ENCODE measurements around the gene PPP2R3B. TPM values are rescaled to one million over a fixed set of nuclear protein-coding genes. Genes with fewer than 3 reads are reported as not detected.
A peak's percentile ranks its signal among the peaks of the same experiment; 100 is the strongest.
"Not testable (repeated sequence)": the region's sequence is repeated elsewhere in the genome, so short reads cannot be mapped to it uniquely, and the experiment has no call there.

Gene PPP2R3B, protein sequence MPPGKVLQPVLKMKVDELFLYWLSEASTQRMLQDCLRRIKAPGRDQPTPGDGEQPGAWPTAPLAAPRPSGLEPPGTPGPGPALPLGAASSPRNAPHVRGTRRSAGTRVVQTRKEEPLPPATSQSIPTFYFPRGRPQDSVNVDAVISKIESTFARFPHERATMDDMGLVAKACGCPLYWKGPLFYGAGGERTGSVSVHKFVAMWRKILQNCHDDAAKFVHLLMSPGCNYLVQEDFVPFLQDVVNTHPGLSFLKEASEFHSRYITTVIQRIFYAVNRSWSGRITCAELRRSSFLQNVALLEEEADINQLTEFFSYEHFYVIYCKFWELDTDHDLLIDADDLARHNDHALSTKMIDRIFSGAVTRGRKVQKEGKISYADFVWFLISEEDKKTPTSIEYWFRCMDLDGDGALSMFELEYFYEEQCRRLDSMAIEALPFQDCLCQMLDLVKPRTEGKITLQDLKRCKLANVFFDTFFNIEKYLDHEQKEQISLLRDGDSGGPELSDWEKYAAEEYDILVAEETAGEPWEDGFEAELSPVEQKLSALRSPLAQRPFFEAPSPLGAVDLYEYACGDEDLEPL
- polyA plus RNA-seq (2013, experiment 1 of 4): 64.4 TPM
- polyA plus RNA-seq (2013, experiment 2 of 4): 55.3 TPM
- 69.1 TPM for polyA plus RNA-seq (2013, experiment 3 of 4)
- polyA plus RNA-seq (2013, experiment 4 of 4): 77.5 TPM

DNA sequence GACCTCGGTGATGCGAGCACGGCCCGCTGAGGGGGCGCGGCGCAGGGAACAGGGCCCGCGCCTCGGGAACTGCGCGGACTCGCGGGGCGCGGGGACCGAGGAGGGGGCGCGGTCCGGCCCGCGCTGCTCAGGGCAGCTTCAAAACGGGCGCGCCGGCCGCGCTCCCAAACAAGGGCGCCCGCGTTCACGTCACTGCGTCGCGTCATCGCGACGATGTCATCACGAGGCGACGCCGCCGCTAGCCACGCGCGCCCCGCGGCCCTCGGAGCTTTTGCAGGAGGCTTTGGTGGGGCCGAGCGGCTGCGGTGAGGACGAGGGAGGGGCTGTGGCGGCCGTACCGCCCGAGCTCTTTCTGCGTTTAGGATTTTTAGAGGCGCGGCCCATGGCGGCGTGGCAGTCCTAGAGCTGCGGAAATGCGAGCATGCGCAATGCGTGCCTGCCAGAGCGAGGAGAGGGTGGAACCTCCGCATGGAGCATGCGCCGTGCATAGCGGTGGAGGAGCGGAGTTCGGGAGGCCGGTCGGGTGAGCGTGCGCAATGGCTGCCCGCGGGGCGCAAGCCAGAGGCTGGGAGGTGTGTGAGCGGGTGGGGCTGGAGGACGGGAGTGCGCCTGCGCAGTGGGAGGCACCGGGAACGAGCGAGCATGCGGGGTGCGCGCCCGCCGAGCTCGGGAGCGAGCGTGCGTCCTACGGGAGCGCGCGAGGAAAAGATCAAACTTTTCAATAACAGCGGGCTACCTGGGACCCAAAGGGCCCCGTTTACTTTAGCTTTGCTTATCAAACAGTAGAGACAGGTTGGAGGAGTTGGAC lies at the start of gene PPP2R3B:
TSS of gene PPP2R3B (minus strand) at position 140 of the 808 bp plus-strand sequence. CDS start 216 bp downstream, outside the sequence.
- 0 to 1% methylated on average over 102 of the region's 102 CpGs for WGBS, 2 experiments
- no peaks in the 10 kb centered on the region for H3K36me3 ChIP-seq (ENCODE audit: control insufficient read depth, insufficient read depth, low read length)
- peak within 1 kb of the TSS; percentile 83 for H3K27ac ChIP-seq (ENCODE audit: insufficient read depth, low read depth, low read length, poor library complexity, severe bottlenecking)
- no peaks in the 10 kb centered on the region for H3K27me3 ChIP-seq (ENCODE audit: control insufficient read depth, insufficient read depth, low read length, poor library complexity, severe bottlenecking)
- no peaks in the 10 kb centered on the region for H3K9me3 ChIP-seq (ENCODE audit: control insufficient read depth, low read length)
- no peaks in the 10 kb centered on the region for H3K4me1 ChIP-seq (ENCODE audit: control insufficient read depth, insufficient read depth, low read length)
- peak within 1 kb of the TSS; percentile 54 for H3K4me3 ChIP-seq (ENCODE audit: insufficient read depth, low read depth, low read length)

- Histone ChIP-seq H3K9me3 (ENCODE audit: control insufficient read depth, low read length) (no peaks in the 10 kb centered on the region), H3K27ac (ENCODE audit: insufficient read depth, low read depth, low read length, poor library complexity, severe bottlenecking) (no peak overlapping the region), H3K36me3 (ENCODE audit: control insufficient read depth, insufficient read depth, low read length) (no peaks in the 10 kb centered on the region), H3K27me3 (ENCODE audit: control insufficient read depth, insufficient read depth, low read length, poor library complexity, severe bottlenecking) (no peaks in the 10 kb centered on the region), H3K4me1 (ENCODE audit: control insufficient read depth, insufficient read depth, low read length) (no peaks in the 10 kb centered on the region), H3K4me3 (ENCODE audit: insufficient read depth, low read depth, low read length) (no peak overlapping the region)
- 83 to 84% methylated on average over 29 of the region's 29 CpGs for WGBS, 2 experiments
Observed at GRCh38 chrX:435536-436122, 48.9 kb upstream of the PPP2R3B start.

GRCh38 chrX:434946-435345 lies 48.2 kb upstream of the PPP2R3B start:
- H3K9me3 ChIP-seq (ENCODE audit: control insufficient read depth, low read length): no peaks in the 10 kb centered on the region
- H3K27ac ChIP-seq (ENCODE audit: insufficient read depth, low read depth, low read length, poor library complexity, severe bottlenecking): no peak overlapping the region
- H3K4me3 ChIP-seq (ENCODE audit: insufficient read depth, low read depth, low read length): no peak overlapping the region
- no peaks in the 10 kb centered on the region for H3K27me3 ChIP-seq (ENCODE audit: control insufficient read depth, insufficient read depth, low read length, poor library complexity, severe bottlenecking)
- 89% methylated on average over 17 of the region's 17 CpGs for WGBS, 2 experiments
- no peaks in the 10 kb centered on the region for H3K36me3 ChIP-seq (ENCODE audit: control insufficient read depth, insufficient read depth, low read length)
- no peaks in the 10 kb centered on the region for H3K4me1 ChIP-seq (ENCODE audit: control insufficient read depth, insufficient read depth, low read length)

- Histone ChIP-seq H3K4me1 (ENCODE audit: control insufficient read depth, insufficient read depth, low read length) (no peaks in the 10 kb centered on the region), H3K27me3 (ENCODE audit: control insufficient read depth, insufficient read depth, low read length, poor library complexity, severe bottlenecking) (peaks cover 2% of the 10 kb centered on the region), H3K36me3 (ENCODE audit: control insufficient read depth, insufficient read depth, low read length) (no peaks in the 10 kb centered on the region), H3K4me3 (ENCODE audit: insufficient read depth, low read depth, low read length) (no peak overlapping the region), H3K27ac (ENCODE audit: insufficient read depth, low read depth, low read length, poor library complexity, severe bottlenecking) (no peak overlapping the region), H3K9me3 (ENCODE audit: control insufficient read depth, low read length) (no peaks in the 10 kb centered on the region)
- 93% methylated on average over 26 of the region's 26 CpGs for WGBS, 2 experiments
Observed at GRCh38 chrX:433771-434170, 47.1 kb upstream of the PPP2R3B start.

GRCh38 chrX:432666-433065 lies 46.0 kb upstream of the PPP2R3B start:
- H3K27me3 ChIP-seq (ENCODE audit: control insufficient read depth, insufficient read depth, low read length, poor library complexity, severe bottlenecking): peaks cover 13% of the 10 kb centered on the region
- not testable (repeated sequence) for H3K27ac ChIP-seq (ENCODE audit: insufficient read depth, low read depth, low read length, poor library complexity, severe bottlenecking); H3K9me3 ChIP-seq (ENCODE audit: control insufficient read depth, low read length); H3K4me1 ChIP-seq (ENCODE audit: control insufficient read depth, insufficient read depth, low read length); H3K36me3 ChIP-seq (ENCODE audit: control insufficient read depth, insufficient read depth, low read length); H3K4me3 ChIP-seq (ENCODE audit: insufficient read depth, low read depth, low read length)
- WGBS, 2 experiments: 79 to 89% methylated on average over 5 to 11 of the region's 12 CpGs

DNA sequence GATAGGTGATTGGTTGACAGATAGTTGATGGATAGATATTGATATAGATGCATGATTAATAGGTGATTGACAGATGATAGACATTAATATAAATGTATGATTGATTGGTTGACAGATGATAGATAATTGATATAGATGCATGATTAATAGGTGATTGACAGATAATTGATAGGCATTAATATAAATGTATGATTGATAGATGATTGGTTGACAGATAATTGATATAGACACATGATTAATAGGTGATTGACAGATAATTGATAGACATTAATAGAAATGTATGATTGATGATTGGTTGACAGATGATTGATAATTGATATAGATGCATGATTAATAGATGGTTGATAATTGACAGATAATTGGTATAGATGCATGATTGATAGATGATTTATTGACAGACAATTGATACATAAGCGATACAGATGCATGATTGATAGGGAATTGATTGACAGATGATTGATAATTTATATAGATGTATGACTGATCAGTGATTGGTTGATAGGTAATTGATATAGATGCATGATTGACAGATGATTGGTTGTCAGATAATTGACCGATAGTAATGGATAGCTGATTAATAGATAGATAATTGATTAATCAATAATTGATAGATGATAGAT lies 44.9 kb upstream of the PPP2R3B start:
- no peak overlapping the region for H3K4me3 ChIP-seq (ENCODE audit: insufficient read depth, low read depth, low read length)
- 86 to 90% methylated on average over 2 of the region's 2 CpGs for WGBS, 2 experiments
- H3K27ac ChIP-seq (ENCODE audit: insufficient read depth, low read depth, low read length, poor library complexity, severe bottlenecking): no peak overlapping the region
- no peaks in the 10 kb centered on the region for H3K9me3 ChIP-seq (ENCODE audit: control insufficient read depth, low read length)
- H3K4me1 ChIP-seq (ENCODE audit: control insufficient read depth, insufficient read depth, low read length): no peaks in the 10 kb centered on the region
- peaks cover 19% of the 10 kb centered on the region for H3K27me3 ChIP-seq (ENCODE audit: control insufficient read depth, insufficient read depth, low read length, poor library complexity, severe bottlenecking)
- H3K36me3 ChIP-seq (ENCODE audit: control insufficient read depth, insufficient read depth, low read length): no peaks in the 10 kb centered on the region

GRCh38 chrX:431056-431455 lies 44.3 kb upstream of the PPP2R3B start:
- Histone ChIP-seq H3K9me3 (ENCODE audit: control insufficient read depth, low read length) (no peaks in the 10 kb centered on the region), H3K27me3 (ENCODE audit: control insufficient read depth, insufficient read depth, low read length, poor library complexity, severe bottlenecking) (peaks cover 19% of the 10 kb centered on the region), H3K4me3 (ENCODE audit: insufficient read depth, low read depth, low read length) (no peak overlapping the region), H3K4me1 (ENCODE audit: control insufficient read depth, insufficient read depth, low read length) (no peaks in the 10 kb centered on the region), H3K27ac (ENCODE audit: insufficient read depth, low read depth, low read length, poor library complexity, severe bottlenecking) (no peak overlapping the region), H3K36me3 (ENCODE audit: control insufficient read depth, insufficient read depth, low read length) (no peaks in the 10 kb centered on the region)
- 93% methylated on average over 21 of the region's 21 CpGs for WGBS, 2 experiments

DNA sequence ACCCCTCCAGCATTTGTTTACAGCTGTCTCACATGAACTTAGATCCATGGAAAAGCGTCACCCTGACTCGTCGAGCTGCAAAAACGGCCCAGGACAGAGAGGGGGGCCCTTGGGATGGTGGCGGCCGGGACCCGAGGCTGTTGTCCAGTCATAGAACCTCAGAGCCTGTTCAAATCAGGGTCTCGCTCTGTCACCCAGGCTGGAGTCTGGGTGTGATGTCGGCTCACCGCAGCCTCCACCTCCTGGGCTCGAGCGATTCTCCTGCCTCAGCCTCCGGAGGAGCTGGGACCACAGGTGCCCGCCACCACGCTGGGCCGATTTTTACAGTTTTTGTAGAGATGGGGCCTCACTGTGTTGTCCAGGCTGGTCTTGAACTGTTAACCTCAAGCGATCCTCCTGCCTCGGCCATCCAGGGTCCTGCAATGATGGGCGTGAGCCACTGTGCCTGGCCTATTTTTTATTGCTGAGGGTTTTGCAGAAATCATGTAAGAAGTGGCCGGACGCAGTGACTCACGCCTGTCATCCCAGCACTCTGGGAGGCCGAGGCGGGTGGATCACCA lies 42.6 kb upstream of the PPP2R3B start:
- no peaks in the 10 kb centered on the region for H3K4me1 ChIP-seq (ENCODE audit: control insufficient read depth, insufficient read depth, low read length)
- H3K9me3 ChIP-seq (ENCODE audit: control insufficient read depth, low read length): no peaks in the 10 kb centered on the region

GRCh38 chrX:427812-428725 lies 41.4 kb upstream of the PPP2R3B start:
- WGBS, 2 experiments: 24 to 25% methylated on average over 56 of the region's 56 CpGs
- H3K27ac ChIP-seq (ENCODE audit: insufficient read depth, low read depth, low read length, poor library complexity, severe bottlenecking): no peak overlapping the region
- peaks cover 19% of the 10 kb centered on the region for H3K27me3 ChIP-seq (ENCODE audit: control insufficient read depth, insufficient read depth, low read length, poor library complexity, severe bottlenecking)
- H3K36me3 ChIP-seq (ENCODE audit: control insufficient read depth, insufficient read depth, low read length): no peaks in the 10 kb centered on the region
- H3K9me3 ChIP-seq (ENCODE audit: control insufficient read depth, low read length): no peaks in the 10 kb centered on the region
- H3K4me1 ChIP-seq (ENCODE audit: control insufficient read depth, insufficient read depth, low read length): no peaks in the 10 kb centered on the region
- peak overlapping the region; percentile 1 for H3K4me3 ChIP-seq (ENCODE audit: insufficient read depth, low read depth, low read length)

More for the DNA sequence above, 42.6 kb upstream of the PPP2R3B start:
- H3K4me3 ChIP-seq (ENCODE audit: insufficient read depth, low read depth, low read length): no peak overlapping the region
- WGBS, 2 experiments: 93% methylated on average over 24 of the region's 24 CpGs
- H3K36me3 ChIP-seq (ENCODE audit: control insufficient read depth, insufficient read depth, low read length): no peaks in the 10 kb centered on the region
- H3K27ac ChIP-seq (ENCODE audit: insufficient read depth, low read depth, low read length, poor library complexity, severe bottlenecking): no peak overlapping the region
- peaks cover 19% of the 10 kb centered on the region for H3K27me3 ChIP-seq (ENCODE audit: control insufficient read depth, insufficient read depth, low read length, poor library complexity, severe bottlenecking)

Measured in ectodermal cell (in vitro differentiated cells).